ENCODE data around the gene SARNP. TPM values are rescaled to one million over a fixed set of nuclear protein-coding genes. Genes with fewer than 3 reads are reported as not detected.

Gene SARNP
- total RNA-seq, 1 donor from 2014 or later = 266 TPM

DNA sequence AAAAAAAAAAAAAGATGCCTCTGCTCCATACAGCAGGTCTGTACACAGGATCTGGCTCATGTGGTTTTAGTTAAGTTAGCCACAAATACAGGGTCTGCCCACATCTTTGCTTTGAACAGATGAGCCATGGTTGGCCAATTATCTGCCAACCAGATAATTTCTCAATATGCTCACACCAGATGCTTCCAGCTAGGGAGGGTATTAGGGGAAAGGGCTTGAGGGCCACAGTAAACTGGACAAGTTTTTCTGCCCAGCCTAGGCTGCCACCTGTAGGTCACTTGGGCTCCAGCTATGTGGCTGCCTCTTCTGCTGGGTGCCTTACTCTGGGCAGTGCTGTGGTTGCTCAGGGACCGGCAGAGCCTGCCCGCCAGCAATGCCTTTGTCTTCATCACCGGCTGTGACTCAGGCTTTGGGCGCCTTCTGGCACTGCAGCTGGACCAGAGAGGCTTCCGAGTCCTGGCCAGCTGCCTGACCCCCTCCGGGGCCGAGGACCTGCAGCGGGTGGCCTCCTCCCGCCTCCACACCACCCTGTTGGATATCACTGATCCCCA lies 96.6 kb downstream of the SARNP start:
- Histone ChIP-seq H3K9ac (no peak overlapping the region), H3K27me3 (no peaks in the 10 kb centered on the region), H2AFZ (replicated peaks) (no peak overlapping the region), H3F3A (ENCODE audit: low read depth) (peaks cover 50% of the 10 kb centered on the region), H3K27ac (no peak overlapping the region), H3K4me1 (peaks cover 27% of the 10 kb centered on the region), H3K4me3 (no peak overlapping the region), H3K4me2 (no peak overlapping the region), H3K79me2 (ENCODE audit: low read depth) (peaks cover 16% of the 10 kb centered on the region), H4K20me1 (ENCODE audit: low read depth) (peaks cover 5% of the 10 kb centered on the region), H3K36me3 (no peaks in the 10 kb centered on the region), H3K9me3 (ENCODE audit: low read depth) (no peaks in the 10 kb centered on the region)
- no peak overlapping the region for H3K4me3 Mint-ChIP-seq
- H3K27me3 Mint-ChIP-seq (ENCODE audit: insufficient read depth, low read depth) = peaks cover 10% of the 10 kb centered on the region
- H3K4me1 Mint-ChIP-seq = peaks cover 44% of the 10 kb centered on the region
- no peak overlapping the region for H3K27ac Mint-ChIP-seq
- DNase-seq (ENCODE audit: low spot score) = peak; percentile 56
- peak; percentile 48 for TF ChIP-seq CTCF (IDR thresholded peaks at IDR 0.05)
- TF ChIP-seq EZH2phosphoT487 (IDR thresholded peaks at IDR 0.05) = no peak
- no peak for TF ChIP-seq EZH2 (IDR thresholded peaks at IDR 0.05)
- peaks cover 10% of the 10 kb centered on the region for H3K36me3 Mint-ChIP-seq
- H3K9me3 Mint-ChIP-seq = no peaks in the 10 kb centered on the region

- peaks cover 6% of the 10 kb centered on the region for H3K9me3 Mint-ChIP-seq
- DNase-seq (ENCODE audit: low spot score) = no peak
- H3K4me1 Mint-ChIP-seq = peaks cover 47% of the 10 kb centered on the region
- H3K4me3 ChIP-seq = no peak within 1 kb of the TSS
- H3K4me1 ChIP-seq = peaks cover 31% of the 10 kb centered on the region
- peaks cover 18% of the 10 kb centered on the region for H3K27me3 Mint-ChIP-seq (ENCODE audit: insufficient read depth, low read depth)
- H3K36me3 Mint-ChIP-seq = peaks cover 6% of the 10 kb centered on the region
- no peaks in the 10 kb centered on the region for H3K9me3 ChIP-seq (ENCODE audit: low read depth)
- H3K79me2 ChIP-seq (ENCODE audit: low read depth) = peaks cover 16% of the 10 kb centered on the region
- H2AFZ ChIP-seq (replicated peaks) = no peak within 1 kb of the TSS
- H3F3A ChIP-seq (ENCODE audit: low read depth) = peaks cover 50% of the 10 kb centered on the region
- TF ChIP-seq EZH2phosphoT487 (IDR thresholded peaks at IDR 0.05) = no peak
- no peak for TF ChIP-seq CTCF (IDR thresholded peaks at IDR 0.05)
- TF ChIP-seq EZH2 (IDR thresholded peaks at IDR 0.05) = no peak
- no peak within 1 kb of the TSS for H3K9ac ChIP-seq
- H3K27ac ChIP-seq = no peak within 1 kb of the TSS
- H4K20me1 ChIP-seq (ENCODE audit: low read depth) = no peaks in the 10 kb centered on the region
- no peaks in the 10 kb centered on the region for H3K27me3 ChIP-seq
- no peak within 1 kb of the TSS for H3K27ac Mint-ChIP-seq
- H3K36me3 ChIP-seq = no peaks in the 10 kb centered on the region
- H3K4me3 Mint-ChIP-seq = no peak within 1 kb of the TSS
- H3K4me2 ChIP-seq = peak within 1 kb of the TSS; percentile 79
These were observed 97.4 kb downstream of the SARNP start, which contains the start of gene RDH5 for GRCh38 chr12:55720071-55720564. RDH5 (plus strand) TSS chr12:55720393; CDS start chr12:55721185, 792 bp downstream.

DNA sequence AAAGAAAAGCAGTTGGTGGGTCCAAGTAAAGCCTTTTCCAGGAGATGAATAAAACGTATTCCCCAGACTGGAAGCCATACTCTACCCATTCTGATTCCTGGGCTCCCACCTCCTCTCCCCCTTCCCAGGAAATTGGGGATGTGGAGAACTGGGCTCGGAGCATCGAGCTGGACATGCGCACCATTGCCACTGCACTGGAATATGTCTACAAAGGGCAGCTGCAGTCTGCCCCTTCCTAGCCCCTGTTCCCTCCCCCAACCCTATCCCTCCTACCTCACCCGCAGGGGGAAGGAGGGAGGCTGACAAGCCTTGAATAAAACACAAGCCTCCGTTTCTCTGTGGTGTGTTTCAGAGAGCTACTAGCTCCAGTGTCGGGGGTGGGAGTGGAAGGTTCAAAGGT lies 98.2 kb downstream of the SARNP start:
- H3K9me3 Mint-ChIP-seq = peaks cover 6% of the 10 kb centered on the region

More for the DNA sequence above, 98.2 kb downstream of the SARNP start:
- no peak overlapping the region for H3K27ac ChIP-seq
- no peak overlapping the region for H3K9ac ChIP-seq
- no peak overlapping the region for H3K4me3 Mint-ChIP-seq
- H3F3A ChIP-seq (ENCODE audit: low read depth) = peaks cover 45% of the 10 kb centered on the region
- H3K36me3 Mint-ChIP-seq = peaks cover 6% of the 10 kb centered on the region
- H3K9me3 ChIP-seq (ENCODE audit: low read depth) = no peaks in the 10 kb centered on the region
- H3K36me3 ChIP-seq = no peaks in the 10 kb centered on the region
- DNase-seq (ENCODE audit: low spot score) = no peak
- H3K79me2 ChIP-seq (ENCODE audit: low read depth) = peaks cover 16% of the 10 kb centered on the region
- no peaks in the 10 kb centered on the region for H3K27me3 ChIP-seq
- peaks cover 18% of the 10 kb centered on the region for H3K27me3 Mint-ChIP-seq (ENCODE audit: insufficient read depth, low read depth)
- TF ChIP-seq EZH2 (IDR thresholded peaks at IDR 0.05) (no peak), EZH2phosphoT487 (IDR thresholded peaks at IDR 0.05) (no peak), CTCF (IDR thresholded peaks at IDR 0.05) (no peak)
- peak overlapping the region; percentile 79 for H3K4me2 ChIP-seq
- H2AFZ ChIP-seq (replicated peaks) = no peak overlapping the region
- no peaks in the 10 kb centered on the region for H4K20me1 ChIP-seq (ENCODE audit: low read depth)
- H3K4me1 ChIP-seq = peaks cover 31% of the 10 kb centered on the region
- peaks cover 43% of the 10 kb centered on the region for H3K4me1 Mint-ChIP-seq
- no peak overlapping the region for H3K4me3 ChIP-seq
- H3K27ac Mint-ChIP-seq = no peak overlapping the region
